ENCODE measurements around the gene HSPA1B. TPM values are rescaled to one million over a fixed set of nuclear protein-coding genes. Genes with fewer than 3 reads are reported as not detected.

HSPA1B gene
- total RNA-seq: 78.3 and 86.0 TPM in 2 replicates

DNA sequence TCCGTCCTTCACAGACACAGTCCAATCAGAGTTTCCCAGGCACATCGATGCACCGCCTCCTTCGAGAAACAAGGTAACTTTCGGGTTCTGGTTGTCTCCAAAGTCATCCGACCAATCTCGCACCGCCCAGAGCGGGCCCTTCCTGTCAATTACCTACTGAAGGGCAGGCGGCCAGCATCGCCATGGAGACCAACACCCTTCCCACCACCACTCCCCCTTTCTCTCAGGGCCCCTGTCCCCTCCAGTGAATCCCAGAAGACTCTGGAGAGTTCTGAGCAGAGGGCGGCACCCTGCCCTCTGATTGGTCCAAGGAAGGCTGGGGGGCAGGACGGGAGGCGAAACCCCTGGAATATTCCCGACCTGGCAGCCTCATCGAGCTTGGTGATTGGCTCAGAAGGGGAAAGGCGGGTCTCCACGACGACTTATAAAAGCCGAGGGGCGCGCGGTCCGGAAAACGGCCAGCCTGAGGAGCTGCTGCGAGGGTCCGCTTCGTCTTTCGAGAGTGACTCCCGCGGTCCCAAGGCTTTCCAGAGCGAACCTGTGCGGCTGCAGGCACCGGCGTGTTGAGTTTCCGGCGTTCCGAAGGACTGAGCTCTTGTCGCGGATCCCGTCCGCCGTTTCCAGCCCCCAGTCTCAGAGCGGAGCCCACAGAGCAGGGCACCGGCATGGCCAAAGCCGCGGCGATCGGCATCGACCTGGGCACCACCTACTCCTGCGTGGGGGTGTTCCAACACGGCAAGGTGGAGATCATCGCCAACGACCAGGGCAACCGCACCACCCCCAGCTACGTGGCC, at the start of gene HSPA1B:
Gene HSPA1B (plus strand): TSS at position 453 of the 794 bp plus-strand sequence. CDS start 213 bp downstream, at position 666.

GRCh38 chr6:31795616-31796298, 31.8 kb upstream of the HSPA1B start, which contains the start of gene VARS1:
Gene VARS1 (minus strand): TSS chr6:31795752. CDS start chr6:31795217, 535 bp downstream.

GRCh38 chr6:31806470-31807272, 20.9 kb upstream of the HSPA1B start, which contains the start of gene LSM2:
Gene LSM2 (minus strand): TSS chr6:31806966. CDS start chr6:31806757, 209 bp downstream.

GRCh38 chr6:31815025-31815838, 12.3 kb upstream of the HSPA1B start, which contains the start of the genes HSPA1A and HSPA1L:
Gene HSPA1A (plus strand): TSS chr6:31815543. CDS start chr6:31815757, 214 bp downstream.
Gene HSPA1L (minus strand): TSS chr6:31815283. CDS start chr6:31811972, 3,311 bp downstream.

DNA sequence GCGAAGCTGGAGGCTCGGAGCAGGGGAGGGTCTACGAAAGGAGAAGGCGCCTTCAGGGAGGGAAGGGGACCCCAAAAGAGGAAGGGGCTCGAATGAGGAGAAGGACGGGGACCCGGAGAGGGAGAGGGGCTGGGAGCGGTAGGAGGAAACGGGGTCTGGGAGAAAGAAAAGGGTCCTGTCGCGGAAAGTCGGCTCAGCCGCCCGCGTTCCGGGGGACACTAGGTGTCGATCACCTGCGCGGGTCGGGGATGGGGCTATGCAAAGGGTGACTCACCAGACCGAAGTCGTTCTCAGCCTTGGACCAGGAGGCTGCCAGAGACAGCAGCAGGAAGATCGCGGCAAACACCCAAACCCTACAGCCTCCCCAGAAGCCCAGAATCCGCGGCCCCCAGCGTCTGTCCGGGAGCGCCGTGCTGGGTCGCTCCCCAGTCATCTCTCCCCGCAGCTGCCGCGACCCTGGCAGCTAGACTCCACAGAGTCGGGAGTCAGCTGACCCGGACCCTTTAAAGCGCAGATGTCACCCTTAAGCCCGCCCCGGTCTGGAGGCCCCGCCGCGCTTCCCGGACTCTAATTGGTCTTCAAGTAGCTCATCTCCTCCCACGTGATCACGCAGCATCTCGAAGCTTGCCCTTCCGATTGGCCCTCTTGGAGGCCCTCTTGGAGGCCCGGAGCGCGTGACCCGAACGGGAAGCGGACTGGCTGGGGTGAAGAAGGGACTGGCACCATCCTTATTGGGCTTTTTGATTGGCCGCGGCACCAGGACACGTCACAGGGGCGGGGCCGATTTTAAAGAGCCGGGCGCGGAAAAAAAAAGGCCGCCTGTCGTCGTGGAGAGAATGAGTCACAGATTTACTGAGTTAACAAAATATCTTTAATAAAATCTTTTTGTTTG, 35.1 kb downstream of the HSPA1B start, which contains the start of gene NEU1:
Gene NEU1 (minus strand): TSS at position 478 of the 892 bp plus-strand sequence. CDS start 45 bp downstream, at position 433.

GRCh38 chr6:31878726-31879125, 51.2 kb downstream of the HSPA1B start, which contains the start of gene SLC44A4:
Gene SLC44A4 (minus strand): TSS chr6:31878997. CDS start chr6:31878980, 17 bp downstream.

Small RNA genes lying within 50 kb of the gene (small RNA-seq; reads per million reads assigned to genes)
- gene RF00019 (ENCODE audit: low replicate concordance): not detected
- 35.7 reads per million, percentile 97 among the genes with 10 or more reads in this experiment for gene SNORD48 (ENCODE audit: low replicate concordance)
- not detected for gene SNORD52 (ENCODE audit: low replicate concordance)

Other genes starting within 250 kb of the HSPA1B start
- gene LTB, start 245.3 kb upstream of the HSPA1B start, total RNA-seq: not detected in 2 replicates
- not detected in 2 replicates for gene LST1, start 241.5 kb upstream of the HSPA1B start, total RNA-seq
- gene NCR3, start 234.7 kb upstream of the HSPA1B start, total RNA-seq: not detected in 2 replicates
- gene AIF1, start 212.5 kb upstream of the HSPA1B start, total RNA-seq: not detected in 2 replicates
- 55.1 and 105 TPM in 2 replicates for gene PRRC2A, start 207.0 kb upstream of the HSPA1B start, total RNA-seq
- 185 and 217 TPM in 2 replicates for gene BAG6, start 175.1 kb upstream of the HSPA1B start, total RNA-seq
- gene APOM, start 171.8 kb upstream of the HSPA1B start, total RNA-seq: 0.72 and 3.3 TPM in 2 replicates
- gene C6orf47, start 167.0 kb upstream of the HSPA1B start, total RNA-seq: 17.1 and 25.5 TPM in 2 replicates
- 20.0 and 22.8 TPM in 2 replicates for gene GPANK1, start 162.7 kb upstream of the HSPA1B start, total RNA-seq
- 198 and 356 TPM in 2 replicates for gene CSNK2B, start 161.7 kb upstream of the HSPA1B start, total RNA-seq
- gene LY6G5B, start 157.8 kb upstream of the HSPA1B start, total RNA-seq: 5.2 and 8.3 TPM in 2 replicates
- gene LY6G5C, start 146.7 kb upstream of the HSPA1B start, total RNA-seq: 0.66 and 2.7 TPM in 2 replicates
- 48.6 and 51.0 TPM in 2 replicates for gene ABHD16A, start 124.4 kb upstream of the HSPA1B start, total RNA-seq
- gene LY6G6F, start 120.9 kb upstream of the HSPA1B start, total RNA-seq: not detected in 2 replicates
- gene LY6G6D, start 112.4 kb upstream of the HSPA1B start, total RNA-seq: not detected in 2 replicates
- not detected in 2 replicates for gene LY6G6C, start 106.0 kb upstream of the HSPA1B start, total RNA-seq
- not detected in 2 replicates for gene MPIG6B, start 104.4 kb upstream of the HSPA1B start, total RNA-seq
- 36.5 and 45.7 TPM in 2 replicates for gene DDAH2, start 98.4 kb upstream of the HSPA1B start, total RNA-seq
- 585 and 1,126 TPM in 2 replicates for gene CLIC1, start 91.2 kb upstream of the HSPA1B start, total RNA-seq
- gene MSH5, start 87.7 kb upstream of the HSPA1B start, total RNA-seq: 7.0 and 26.8 TPM in 2 replicates
- 0.44 and 1.1 TPM in 2 replicates for gene SAPCD1, start 65.1 kb upstream of the HSPA1B start, total RNA-seq
- 0.14 and 0.44 TPM in 2 replicates for gene VWA7, start 50.4 kb upstream of the HSPA1B start, total RNA-seq
- gene VARS1, start 32.0 kb upstream of the HSPA1B start, total RNA-seq: 51.6 and 105 TPM in 2 replicates
- 19.9 and 54.0 TPM in 2 replicates for gene LSM2, start 20.8 kb upstream of the HSPA1B start, total RNA-seq
- gene HSPA1L, start 12.5 kb upstream of the HSPA1B start, total RNA-seq: 0.72 and 0.88 TPM in 2 replicates
- 81.4 and 101 TPM in 2 replicates for gene HSPA1A, start 12.2 kb upstream of the HSPA1B start, total RNA-seq
- gene NEU1, start 35.1 kb downstream of the HSPA1B start, total RNA-seq: 84.3 and 201 TPM in 2 replicates
- under 0.01 TPM in 1 of 2 replicates, not detected in the other for gene SLC44A4, start 51.3 kb downstream of the HSPA1B start, total RNA-seq
- gene EHMT2, start 70.0 kb downstream of the HSPA1B start, total RNA-seq: 35.0 and 51.1 TPM in 2 replicates
- 1.4 and 2.8 TPM in 2 replicates for gene ZBTB12, start 74.3 kb downstream of the HSPA1B start, total RNA-seq
- 0.29 and 14.2 TPM in 2 replicates for gene C2, start 100.0 kb downstream of the HSPA1B start, total RNA-seq
- 2.3 and 62.8 TPM in 2 replicates for gene CFB, start 118.4 kb downstream of the HSPA1B start, total RNA-seq
- 125 and 137 TPM in 2 replicates for gene NELFE, start 131.2 kb downstream of the HSPA1B start, total RNA-seq
- gene SKIC2, start 131.4 kb downstream of the HSPA1B start, total RNA-seq: 51.0 and 70.0 TPM in 2 replicates
- gene DXO, start 144.4 kb downstream of the HSPA1B start, total RNA-seq: 17.3 and 31.7 TPM in 2 replicates
- 1.7 and 10.3 TPM in 2 replicates for gene C4A, start 154.3 kb downstream of the HSPA1B start, total RNA-seq
- 1.4 and 6.3 TPM in 2 replicates for gene C4B, start 187.1 kb downstream of the HSPA1B start, total RNA-seq
- not detected in 2 replicates for gene CYP21A2, start 210.7 kb downstream of the HSPA1B start, total RNA-seq

Measured in placental pericyte (primary cell).